ENCODE measurements around the gene LTBP4. TPM values are rescaled to one million over a fixed set of nuclear protein-coding genes. Genes with fewer than 3 reads are reported as not detected.
"Not testable (repeated sequence)": the region's sequence is repeated elsewhere in the genome, so short reads cannot be mapped to it uniquely, and the experiment has no call there.

The LTBP4 gene
- total and polyA plus RNA-seq, 4 donors = 140 to 768 (median 506) TPM

DNA sequence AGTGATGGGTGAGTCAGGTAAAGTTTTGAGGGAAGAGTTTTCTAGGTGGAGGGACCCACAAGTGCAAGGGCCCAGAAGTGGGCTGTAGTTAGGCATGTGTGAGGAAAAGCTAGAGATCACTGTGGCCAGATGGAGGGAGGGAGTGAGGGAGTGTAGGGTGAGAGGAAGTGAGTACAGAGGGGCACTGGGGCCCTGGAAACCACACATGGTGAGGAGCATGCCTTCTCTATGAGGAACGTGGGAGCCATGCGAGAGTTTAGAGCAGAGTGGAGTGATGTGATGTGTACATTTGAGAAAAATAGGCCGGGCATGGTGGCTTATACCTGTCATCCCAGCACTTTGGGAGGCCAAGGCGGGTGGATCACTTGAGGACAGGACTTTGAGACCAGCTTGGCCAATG is 39.2 kb upstream of the LTBP4 start:
- ATAC-seq (ENCODE audit: low FRiP score) = no peak
- Histone ChIP-seq H3K4me3 (ENCODE audit: low read length in 2 of 2) (no peak overlapping the region), H3K27ac (ENCODE audit: low read depth in 1 of 2, low read length in 2 of 2) (no peak overlapping the region), H3K4me1 (ENCODE audit: control insufficient read depth in 1 of 2, insufficient read depth in 2 of 2, low read length in 2 of 2) (no peaks in the 10 kb centered on the region), H3K9me3 (ENCODE audit: control insufficient read depth, low read length) (no peaks in the 10 kb centered on the region), H3K27me3 (ENCODE audit: control insufficient read depth in 1 of 2, insufficient read depth in 2 of 2, low read length in 1 of 2) (no peaks in the 10 kb centered on the region), H3K36me3 (ENCODE audit: control insufficient read depth in 1 of 2, insufficient read depth in 2 of 2, low read length in 1 of 2) (no peaks in the 10 kb centered on the region)
- intact Hi-C loops (cut with DNase I) = no loop called here
- 81 to 86% methylated on average over 4 of the region's 4 CpGs for WGBS, 2 donors
- no peak for DNase-seq

DNA sequence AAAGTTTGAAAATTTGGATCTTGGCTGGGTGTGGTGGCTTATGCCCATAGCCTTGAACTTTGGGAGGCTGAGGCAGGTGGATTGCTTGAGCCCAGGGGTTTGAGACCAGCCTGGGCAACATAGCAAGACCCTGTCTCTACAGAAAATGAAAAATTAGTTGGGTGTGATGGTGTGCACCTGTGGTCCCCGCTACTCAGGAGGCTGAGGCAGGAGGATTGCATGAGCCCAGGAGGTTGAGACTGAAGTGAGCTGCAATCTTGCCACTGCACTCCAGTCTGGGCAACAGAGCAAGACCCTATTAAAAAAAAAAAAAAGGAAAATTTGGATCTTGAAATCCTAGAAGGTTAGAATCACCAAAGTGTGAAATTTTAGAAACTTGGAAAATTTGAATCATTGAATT is 36.6 kb upstream of the LTBP4 start:
- intact Hi-C loops (cut with DNase I); H3K4me3 ChIP-seq (ENCODE audit: low read length in 2 of 2); DNase-seq; H3K27ac ChIP-seq (ENCODE audit: low read depth in 1 of 2, low read length in 2 of 2); H3K27me3 ChIP-seq (ENCODE audit: control insufficient read depth in 1 of 2, insufficient read depth in 2 of 2, low read length in 1 of 2); H3K9me3 ChIP-seq (ENCODE audit: control insufficient read depth, low read length); H3K4me1 ChIP-seq (ENCODE audit: control insufficient read depth in 1 of 2, insufficient read depth in 2 of 2, low read length in 2 of 2); ATAC-seq (ENCODE audit: low FRiP score); H3K36me3 ChIP-seq (ENCODE audit: control insufficient read depth in 1 of 2, insufficient read depth in 2 of 2, low read length in 1 of 2): not testable (repeated sequence)
- 95 to 98% methylated on average over 1 of the region's 1 CpG for WGBS, 2 donors

DNA sequence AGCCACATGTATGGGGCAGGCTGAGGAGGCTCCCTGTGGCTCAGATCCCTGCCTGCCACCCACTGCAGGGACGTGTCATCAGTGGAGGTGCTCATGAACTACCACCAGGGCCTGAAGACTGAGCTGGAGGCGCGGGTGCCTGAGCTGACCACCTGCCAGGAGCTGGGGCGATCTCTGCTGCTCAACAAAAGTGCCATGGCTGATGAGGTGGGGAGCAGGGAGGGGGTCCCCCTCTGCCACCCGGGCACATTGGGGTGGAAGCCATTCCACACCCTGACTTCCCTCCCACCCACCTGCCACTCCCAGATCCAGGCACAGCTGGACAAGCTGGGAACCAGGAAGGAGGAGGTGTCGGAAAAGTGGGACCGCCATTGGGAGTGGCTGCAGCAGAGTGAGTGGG is 35.8 kb upstream of the LTBP4 start:
- Histone ChIP-seq H3K27me3 (ENCODE audit: control insufficient read depth in 1 of 2, insufficient read depth in 2 of 2, low read length in 1 of 2) (no peaks in the 10 kb centered on the region), H3K4me3 (ENCODE audit: low read length in 2 of 2) (no peak overlapping the region), H3K36me3 (ENCODE audit: control insufficient read depth in 1 of 2, insufficient read depth in 2 of 2, low read length in 1 of 2) (no peaks in the 10 kb centered on the region), H3K27ac (ENCODE audit: low read depth in 1 of 2, low read length in 2 of 2) (no peak overlapping the region), H3K9me3 (ENCODE audit: control insufficient read depth, low read length) (no peaks in the 10 kb centered on the region), H3K4me1 (ENCODE audit: control insufficient read depth in 1 of 2, insufficient read depth in 2 of 2, low read length in 2 of 2) (no peaks in the 10 kb centered on the region)
- ATAC-seq (ENCODE audit: low FRiP score) (no peak), DNase-seq (no peak)
- WGBS, 2 donors = 79 to 86% methylated on average over 7 of the region's 7 CpGs
- intact Hi-C loops (cut with DNase I) = no loop called here

DNA sequence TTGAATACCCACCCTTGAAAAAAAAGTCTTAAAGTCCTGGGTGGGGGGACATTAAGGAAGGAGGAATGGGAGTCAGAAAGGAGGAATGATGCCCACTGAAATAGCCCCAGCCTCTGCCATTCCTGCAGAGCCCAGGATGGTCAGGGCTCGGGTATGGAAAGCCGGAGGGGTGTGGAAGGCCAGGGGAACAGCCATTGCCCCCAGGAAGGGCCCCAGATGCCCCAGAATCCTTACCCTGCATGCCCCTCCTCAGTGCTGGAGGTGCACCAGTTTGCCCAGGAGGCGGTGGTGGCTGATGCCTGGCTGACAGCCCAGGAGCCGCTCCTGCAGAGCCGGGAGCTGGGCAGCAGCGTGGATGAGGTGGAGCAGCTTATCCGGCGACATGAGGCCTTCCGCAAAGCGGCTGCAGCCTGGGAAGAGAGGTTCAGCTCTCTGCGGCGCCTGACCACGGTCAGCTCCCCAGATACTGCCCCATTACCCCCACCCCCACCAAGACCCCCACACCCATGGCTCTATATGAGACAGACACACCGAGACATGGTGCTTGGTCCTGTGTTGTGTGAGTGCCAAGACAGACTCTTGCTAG is 35.2 kb upstream of the LTBP4 start:
- 68 to 71% methylated on average over 14 of the region's 14 CpGs for WGBS, 2 donors
- DNase-seq = no peak
- Histone ChIP-seq H3K4me3 (ENCODE audit: low read length in 2 of 2) (no peak overlapping the region), H3K36me3 (ENCODE audit: control insufficient read depth in 1 of 2, insufficient read depth in 2 of 2, low read length in 1 of 2) (no peaks in the 10 kb centered on the region), H3K27ac (ENCODE audit: low read depth in 1 of 2, low read length in 2 of 2) (no peak overlapping the region), H3K4me1 (ENCODE audit: control insufficient read depth in 1 of 2, insufficient read depth in 2 of 2, low read length in 2 of 2) (no peaks in the 10 kb centered on the region), H3K9me3 (ENCODE audit: control insufficient read depth, low read length) (no peaks in the 10 kb centered on the region), H3K27me3 (ENCODE audit: control insufficient read depth in 1 of 2, insufficient read depth in 2 of 2, low read length in 1 of 2) (no peaks in the 10 kb centered on the region)
- no peak for ATAC-seq (ENCODE audit: low FRiP score)
- intact Hi-C loops (cut with DNase I) = no loop called here

DNA sequence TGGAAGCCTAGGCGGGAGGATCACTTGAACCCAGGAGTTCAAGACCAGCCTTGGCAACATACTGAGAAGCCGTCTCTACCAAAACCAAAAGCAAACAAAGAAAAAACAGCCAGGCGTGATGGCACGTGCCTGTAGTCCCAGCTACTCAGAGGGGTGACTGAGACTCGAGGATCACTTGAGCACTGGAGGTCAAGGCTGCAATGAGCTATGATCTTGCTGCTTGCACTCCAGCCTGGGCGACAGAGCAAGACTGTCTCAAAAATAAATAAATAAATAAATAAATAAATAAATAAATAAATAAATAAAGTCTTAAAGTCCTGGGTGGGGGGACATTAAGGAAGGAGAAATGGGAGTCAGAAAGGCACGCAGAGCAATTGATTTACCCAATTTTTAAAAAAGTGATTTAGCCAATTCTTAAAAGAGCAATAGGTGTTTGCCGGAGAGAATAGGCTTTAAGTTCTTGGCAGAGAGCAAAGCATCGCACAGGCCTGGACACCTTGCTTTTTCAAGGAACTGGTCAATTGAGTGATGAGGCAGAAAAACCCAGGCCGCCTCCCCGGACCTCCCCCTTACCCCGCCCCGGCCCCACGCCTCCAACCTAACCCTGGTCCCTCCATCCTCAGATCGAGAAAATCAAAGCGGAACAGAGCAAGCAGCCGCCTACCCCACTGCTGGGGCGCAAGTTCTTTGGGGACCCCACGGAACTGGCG is 34.0 kb upstream of the LTBP4 start:
- DNase-seq (no peak), ATAC-seq (ENCODE audit: low FRiP score) (no peak)
- peak overlapping the region in 1 of 2 donors; percentile 54 for H3K4me3 ChIP-seq (ENCODE audit: low read length in 2 of 2)
- intact Hi-C loops (cut with DNase I) = no loop called here
- no peak overlapping the region for H3K27ac ChIP-seq (ENCODE audit: low read depth in 1 of 2, low read length in 2 of 2)
- 19% methylated on average over 20 of the region's 20 CpGs for WGBS, 2 donors
- H3K36me3 ChIP-seq (ENCODE audit: control insufficient read depth in 1 of 2, insufficient read depth in 2 of 2, low read length in 1 of 2) = no peaks in the 10 kb centered on the region
- no peaks in the 10 kb centered on the region for H3K9me3 ChIP-seq (ENCODE audit: control insufficient read depth, low read length)
- H3K4me1 ChIP-seq (ENCODE audit: control insufficient read depth in 1 of 2, insufficient read depth in 2 of 2, low read length in 2 of 2) = no peaks in the 10 kb centered on the region
- H3K27me3 ChIP-seq (ENCODE audit: control insufficient read depth in 1 of 2, insufficient read depth in 2 of 2, low read length in 1 of 2) = no peaks in the 10 kb centered on the region

DNA sequence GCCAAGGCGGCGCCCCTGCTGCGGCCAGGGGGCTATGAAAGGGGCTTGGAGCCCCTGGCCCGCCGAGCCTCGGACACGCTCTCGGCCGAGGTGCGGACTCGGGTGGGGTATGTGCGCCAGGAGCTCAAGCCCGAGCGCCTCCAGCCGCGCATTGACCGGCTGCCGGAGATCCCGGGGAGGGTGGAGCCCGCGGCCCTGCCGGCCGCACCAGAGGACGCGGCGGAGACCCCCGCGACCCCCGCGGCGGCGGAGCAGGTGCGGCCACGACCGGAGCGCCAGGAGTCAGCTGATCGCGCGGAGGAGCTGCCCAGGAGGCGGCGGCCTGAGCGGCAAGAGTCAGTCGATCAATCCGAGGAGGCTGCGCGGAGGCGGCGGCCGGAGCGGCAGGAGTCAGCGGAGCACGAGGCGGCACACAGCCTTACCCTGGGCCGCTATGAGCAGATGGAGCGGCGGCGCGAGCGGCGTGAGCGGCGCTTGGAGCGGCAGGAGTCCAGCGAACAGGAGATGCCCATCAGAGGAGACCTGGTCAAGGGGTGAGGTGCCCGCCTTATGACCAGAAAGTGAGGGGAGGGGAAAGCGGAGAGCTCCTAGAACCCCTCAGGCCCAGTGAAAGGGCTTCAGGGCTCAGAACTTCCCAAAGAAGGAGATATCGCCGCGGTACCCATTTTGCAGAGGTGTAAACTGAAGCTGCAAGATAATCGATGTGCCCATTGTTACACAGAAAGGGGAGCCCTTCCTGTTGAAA is 33.2 kb upstream of the LTBP4 start:
- no peaks in the 10 kb centered on the region for H3K27me3 ChIP-seq (ENCODE audit: control insufficient read depth in 1 of 2, insufficient read depth in 2 of 2, low read length in 1 of 2)
- H3K27ac ChIP-seq (ENCODE audit: low read depth in 1 of 2, low read length in 2 of 2) = no peak overlapping the region
- H3K36me3 ChIP-seq (ENCODE audit: control insufficient read depth in 1 of 2, insufficient read depth in 2 of 2, low read length in 1 of 2) = no peaks in the 10 kb centered on the region
- H3K4me1 ChIP-seq (ENCODE audit: control insufficient read depth in 1 of 2, insufficient read depth in 2 of 2, low read length in 2 of 2) = no peaks in the 10 kb centered on the region
- 7 to 8% methylated on average over 68 to 70 of the region's 70 CpGs for WGBS, 2 donors
- DNase-seq (no peak), ATAC-seq (ENCODE audit: low FRiP score) (no peak)
- no peaks in the 10 kb centered on the region for H3K9me3 ChIP-seq (ENCODE audit: control insufficient read depth, low read length)
- peak overlapping the region in 1 of 2 donors; percentile 54 for H3K4me3 ChIP-seq (ENCODE audit: low read length in 2 of 2)
- intact Hi-C loops (cut with DNase I) = no loop called here

DNA sequence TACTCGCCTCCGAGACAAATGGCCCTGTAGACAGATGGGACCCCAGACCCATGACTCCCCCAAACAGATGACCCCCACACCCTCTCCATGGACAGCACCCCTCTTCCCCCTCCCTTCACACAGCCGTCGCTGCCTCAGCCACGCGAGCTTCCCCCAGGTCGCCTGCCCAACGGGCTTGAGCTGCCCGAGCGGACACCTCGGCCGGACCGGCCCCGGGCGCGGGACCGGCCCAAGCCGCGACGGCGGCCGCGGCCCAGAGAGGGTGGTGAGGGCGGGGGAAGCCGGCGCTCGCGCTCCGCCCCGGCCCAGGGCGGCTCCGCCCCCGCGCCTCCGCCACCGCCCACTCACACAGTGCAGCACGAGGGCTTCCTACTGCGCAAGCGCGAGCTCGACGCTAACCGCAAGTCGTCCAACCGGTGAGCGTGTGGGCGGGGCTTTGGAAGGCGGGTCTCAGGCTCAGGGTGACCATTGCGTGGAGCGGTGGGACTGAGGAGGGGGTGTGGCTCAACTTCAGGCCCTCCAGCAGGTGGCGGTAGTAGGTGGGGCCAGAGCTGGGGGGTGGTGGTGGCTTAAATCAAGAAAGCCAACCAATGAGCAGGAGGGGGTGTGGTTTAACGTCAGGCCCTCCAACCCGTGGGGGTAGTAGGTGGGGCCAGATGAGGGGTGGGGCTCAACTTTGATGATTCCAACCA is 30.7 kb upstream of the LTBP4 start:
- Histone ChIP-seq H3K4me3 (ENCODE audit: low read length in 2 of 2) (peak overlapping the region in 1 of 2 donors; percentile 11), H3K36me3 (ENCODE audit: control insufficient read depth in 1 of 2, insufficient read depth in 2 of 2, low read length in 1 of 2) (no peaks in the 10 kb centered on the region), H3K9me3 (ENCODE audit: control insufficient read depth, low read length) (no peaks in the 10 kb centered on the region), H3K27me3 (ENCODE audit: control insufficient read depth in 1 of 2, insufficient read depth in 2 of 2, low read length in 1 of 2) (no peaks in the 10 kb centered on the region), H3K27ac (ENCODE audit: low read depth in 1 of 2, low read length in 2 of 2) (no peak overlapping the region), H3K4me1 (ENCODE audit: control insufficient read depth in 1 of 2, insufficient read depth in 2 of 2, low read length in 2 of 2) (no peaks in the 10 kb centered on the region)
- ATAC-seq (ENCODE audit: low FRiP score) = peak; percentile 96
- 1% methylated on average over 52 to 53 of the region's 53 CpGs for WGBS, 2 donors
- peak; percentile 100 for DNase-seq
- intact Hi-C loops (cut with DNase I) = no loop called here

DNA sequence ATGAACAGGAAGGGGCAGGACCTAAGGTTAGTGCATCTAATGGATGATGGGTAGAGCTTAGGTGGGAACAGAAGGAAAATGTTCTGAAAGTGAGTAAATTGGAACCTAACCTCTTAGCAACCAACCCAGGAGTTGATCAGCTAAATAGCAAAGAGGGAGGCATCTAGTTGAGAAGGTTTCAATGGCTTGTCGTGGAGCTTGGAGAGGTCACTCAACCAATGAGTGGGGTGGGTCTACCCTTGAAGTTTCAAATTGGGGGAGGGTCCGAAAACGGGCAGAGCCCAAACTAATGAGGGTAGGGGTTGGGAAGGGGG is 30.2 kb upstream of the LTBP4 start:
- no peak overlapping the region for H3K4me3 ChIP-seq (ENCODE audit: low read length in 2 of 2)
- intact Hi-C loops (cut with DNase I) = no loop called here
- no peaks in the 10 kb centered on the region for H3K9me3 ChIP-seq (ENCODE audit: control insufficient read depth, low read length)
- no peak overlapping the region for H3K27ac ChIP-seq (ENCODE audit: low read depth in 1 of 2, low read length in 2 of 2)
- 28 to 34% methylated on average over 3 of the region's 3 CpGs for whole genome bisulfite sequencing, 2 donors
- H3K4me1 ChIP-seq (ENCODE audit: control insufficient read depth in 1 of 2, insufficient read depth in 2 of 2, low read length in 2 of 2) = no peaks in the 10 kb centered on the region
- ATAC-seq (ENCODE audit: low FRiP score) = no peak
- H3K27me3 ChIP-seq (ENCODE audit: control insufficient read depth in 1 of 2, insufficient read depth in 2 of 2, low read length in 1 of 2) = no peaks in the 10 kb centered on the region
- no peaks in the 10 kb centered on the region for H3K36me3 ChIP-seq (ENCODE audit: control insufficient read depth in 1 of 2, insufficient read depth in 2 of 2, low read length in 1 of 2)
- no peak for DNase-seq
